MV-4-11 (cell line): ENCODE results near the gene CSF3R.

Source experiments
- DNase-seq: peaks from one replicate; lab custom pipeline; 2025; lab: John Stamatoyannopoulos, UW

Gene CSF3R

GRCh38 chr1:36419569-36419968 is 63.1 kb downstream of the CSF3R start:
- no peak for DNase-seq

- no peak for DNase-seq
Observed at GRCh38 chr1:36419140-36419539, 63.6 kb downstream of the CSF3R start.

GRCh38 chr1:36417931-36418330 is 64.8 kb downstream of the CSF3R start:
- DNase-seq, result no peak
